ENCODE measurements around the gene PPP1R3F.
"Not testable (repeated sequence)": the region's sequence is repeated elsewhere in the genome, so short reads cannot be mapped to it uniquely, and the experiment has no call there.

Gene PPP1R3F

GRCh38 chrX:49272421-49272820 lies 2.8 kb downstream of the PPP1R3F start:
- no peak for DNase-seq
- TF ChIP-seq GATA1 (IDR thresholded peaks at IDR 0.05; ENCODE audit: low read depth, low read length): no peak

- peak; percentile 18 to 37 for DNase-seq
- TF ChIP-seq POLR2A (IDR thresholded peaks at IDR 0.05; ENCODE audit: low read length) (no peak), GATA1 (IDR thresholded peaks at IDR 0.05; ENCODE audit: low read depth, low read length) (no peak)
Observed at GRCh38 chrX:49273181-49273727, 3.7 kb downstream of the PPP1R3F start.

- DNase-seq: no peak
- TF ChIP-seq GATA1 (IDR thresholded peaks at IDR 0.05; ENCODE audit: low read depth, low read length): no peak
- no peak for TF ChIP-seq POLR2A (IDR thresholded peaks at IDR 0.05; ENCODE audit: low read length)
Observed at GRCh38 chrX:49276207-49276606, 6.6 kb downstream of the PPP1R3F start.

GRCh38 chrX:49276671-49277534 lies 7.3 kb downstream of the PPP1R3F start:
- TF ChIP-seq GATA1 (IDR thresholded peaks at IDR 0.05; ENCODE audit: low read depth, low read length) (no peak), POLR2A (IDR thresholded peaks at IDR 0.05; ENCODE audit: low read length) (no peak)
- DNase-seq: no peak

- TF ChIP-seq GATA1 (IDR thresholded peaks at IDR 0.05; ENCODE audit: low read depth, low read length) (no peak), POLR2A (IDR thresholded peaks at IDR 0.05; ENCODE audit: low read length) (no peak)
- no peak for DNase-seq
Observed at GRCh38 chrX:49277535-49277830, 7.9 kb downstream of the PPP1R3F start.

GRCh38 chrX:49278081-49278480 lies 8.5 kb downstream of the PPP1R3F start:
- TF ChIP-seq GATA1 (IDR thresholded peaks at IDR 0.05; ENCODE audit: low read depth, low read length) (no peak), POLR2A (IDR thresholded peaks at IDR 0.05; ENCODE audit: low read length) (no peak)
- no peak for DNase-seq

GRCh38 chrX:49282647-49283011 lies 13.0 kb downstream of the PPP1R3F start:
- DNase-seq: peak in 1 of 2 experiments; percentile 6
- no peak for TF ChIP-seq POLR2A (IDR thresholded peaks at IDR 0.05; ENCODE audit: low read length)
- no peak for TF ChIP-seq GATA1 (IDR thresholded peaks at IDR 0.05; ENCODE audit: low read depth, low read length)

- no peak for DNase-seq
- TF ChIP-seq GATA1 (IDR thresholded peaks at IDR 0.05; ENCODE audit: low read depth, low read length) (no peak), POLR2A (IDR thresholded peaks at IDR 0.05; ENCODE audit: low read length) (no peak)
Observed at GRCh38 chrX:49284212-49284611, 14.6 kb downstream of the PPP1R3F start.

GRCh38 chrX:49286136-49286535 lies 16.5 kb downstream of the PPP1R3F start:
- DNase-seq: no peak
- TF ChIP-seq POLR2A (IDR thresholded peaks at IDR 0.05; ENCODE audit: low read length) (no peak), GATA1 (IDR thresholded peaks at IDR 0.05; ENCODE audit: low read depth, low read length) (no peak)

GRCh38 chrX:49286581-49286980 lies 17.0 kb downstream of the PPP1R3F start:
- DNase-seq: no peak
- TF ChIP-seq GATA1 (IDR thresholded peaks at IDR 0.05; ENCODE audit: low read depth, low read length): no peak
- TF ChIP-seq POLR2A (IDR thresholded peaks at IDR 0.05; ENCODE audit: low read length): no peak

- DNase-seq: no peak
- TF ChIP-seq POLR2A (IDR thresholded peaks at IDR 0.05; ENCODE audit: low read length) (no peak), GATA1 (IDR thresholded peaks at IDR 0.05; ENCODE audit: low read depth, low read length) (no peak)
Observed at GRCh38 chrX:49287665-49288064, 18.1 kb downstream of the PPP1R3F start.

- TF ChIP-seq POLR2A (IDR thresholded peaks at IDR 0.05; ENCODE audit: low read length) (no peak), GATA1 (IDR thresholded peaks at IDR 0.05; ENCODE audit: low read depth, low read length) (no peak)
- DNase-seq: no peak
Observed at GRCh38 chrX:49290215-49290614, 20.6 kb downstream of the PPP1R3F start.

GRCh38 chrX:49291615-49292337 lies 22.2 kb downstream of the PPP1R3F start:
- DNase-seq: peak; percentile 69 to 77
- no peak for TF ChIP-seq POLR2A (IDR thresholded peaks at IDR 0.05; ENCODE audit: low read length)

GRCh38 chrX:49292400-49293362 lies 23.1 kb downstream of the PPP1R3F start:
- no peak for DNase-seq
- TF ChIP-seq POLR2A (IDR thresholded peaks at IDR 0.05; ENCODE audit: low read length) (no peak), GATA1 (IDR thresholded peaks at IDR 0.05; ENCODE audit: low read depth, low read length) (no peak)

- not testable (repeated sequence) for DNase-seq
Observed at GRCh38 chrX:49299293-49299692, 29.7 kb downstream of the PPP1R3F start.

All from erythroblast (primary cell).